GM12878 (cell line): ENCODE results near the gene GAS2L2. TPM values are rescaled to one million over a fixed set of nuclear protein-coding genes. Genes with fewer than 3 reads are reported as not detected.

Source experiments
- ATAC-seq: fragments of 200-7000 bp; cut with Tn5 transposase; 3 replicates; pipeline ENCODE4 v1.9.1; 2020; ENCODE audit warnings: mild to moderate bottlenecking, moderate library complexity
- BruUV-seq: library from RNA; stranded (reverse); fragments of 400-500 nt; replicated peaks from 2 replicates; lab custom pipeline; 2021; lab: Mats Ljungman, UMichigan
- CTCF ChIA-PET: fragments of 300-600 bp; sonication (Branson Sonifier 250); formaldehyde crosslinking; extraction: SDS; loops from one replicate; lab custom pipeline; 2021; ENCODE audit warnings: inconsistent platforms; lab: Yijun Ruan, JAX
- POLR2A ChIA-PET: fragments of 350-600 bp; formaldehyde crosslinking; extraction: SDS; loops from one replicate; lab custom pipeline; 2021; ENCODE audit warnings: inconsistent platforms; lab: Charles Lee
- RAD21 ChIA-PET: fragments of 300-600 bp; sonication (Branson Sonifier 250); formaldehyde crosslinking; loops from one replicate; lab custom pipeline; 2023; ENCODE audit warnings: antibody characterized with exemption; ENCODE audit not compliant: unreplicated experiment; lab: Charles Lee
- SMC1A ChIA-PET: fragments of 300-600 bp; sonication (Branson Sonifier 250); formaldehyde crosslinking; loops from one replicate; lab custom pipeline; 2023; ENCODE audit not compliant: unreplicated experiment, uncharacterized antibody; lab: Charles Lee
- DNase-seq: peaks from one replicate; pipeline ENCODE4 v3.0.0-alpha.2; 2011; ENCODE audit warnings: low read depth, low spot score
- FAIRE-seq: peaks from 3 replicates; lab custom pipeline; 2011; peaks lifted over from hg19 to GRCh38; lab: Jason Lieb, UNC
- H2AFZ ChIP-seq: 2 replicates; pipeline ENCODE4 v1.6.0; 2011; ENCODE audit warnings: low read depth, low read length, control low read depth; ENCODE audit not compliant: control insufficient read depth
- H3K27ac ChIP-seq: 2 replicates; pipeline ENCODE4 v1.5.1; 2011; ENCODE audit warnings: control low read depth; ENCODE audit not compliant: control insufficient read depth, insufficient read depth
- H3K27me3 ChIP-seq, 2 experiments: replicated peaks in 1 of 2; 2 replicates each; pipeline versions ENCODE4 v1.6.0 to v1.6.1; 2011; ENCODE audit warnings: low read length in 1 of 2; ENCODE audit not compliant: control insufficient read depth in 2 of 2, insufficient read depth in 2 of 2
- H3K36me3 ChIP-seq, 2 experiments: 2 replicates each; pipeline ENCODE4 v1.5.1; 2011; ENCODE audit warnings: low read length in 1 of 2; ENCODE audit not compliant: control insufficient read depth in 2 of 2, insufficient read depth in 2 of 2
- H3K4me1 ChIP-seq: 2 replicates; pipeline ENCODE4 v1.6.1; 2011; ENCODE audit warnings: mild to moderate bottlenecking, low read length, moderate library complexity, mixed read lengths; ENCODE audit not compliant: control insufficient read depth, insufficient read depth
- H3K4me2 ChIP-seq: 2 replicates; pipeline ENCODE4 v1.6.0; 2011; ENCODE audit warnings: control low read depth; ENCODE audit not compliant: control insufficient read depth, insufficient read depth
- H3K4me3 ChIP-seq: fragments of 200-600 bp; sonication (generic); 2 replicates; pipeline ENCODE4 v1.5.1; 2016
- H3K79me2 ChIP-seq: 2 replicates; pipeline ENCODE4 v1.6.0; 2011; ENCODE audit warnings: low read length; ENCODE audit not compliant: control insufficient read depth, insufficient read depth
- H3K9ac ChIP-seq: 2 replicates; pipeline ENCODE4 v1.8.0; 2011; ENCODE audit warnings: low read length, control low read depth, mixed read lengths; ENCODE audit not compliant: control insufficient read depth, insufficient read depth
- H3K9me3 ChIP-seq: replicated peaks from 3 replicates; pipeline ENCODE4 v1.5.1; 2011; ENCODE audit warnings: mild to moderate bottlenecking, low read length; ENCODE audit not compliant: control insufficient read depth, insufficient read depth
- H4K20me1 ChIP-seq: 2 replicates; pipeline ENCODE4 v1.6.0; 2011; ENCODE audit not compliant: control insufficient read depth, insufficient read depth
- ATF7 ChIP-seq: fragments of 450-650 bp; IDR thresholded peaks from 2 replicates; pipeline ENCODE4 v1.6.1; 2016; ENCODE audit warnings: low read depth, mild to moderate bottlenecking
- BMI1 ChIP-seq: fragments of 450-650 bp; IDR thresholded peaks from 2 replicates; pipeline ENCODE4 v1.6.1; 2016; ENCODE audit warnings: mild to moderate bottlenecking, moderate library complexity, borderline replicate concordance
- KLF5 ChIP-seq: fragments of 450-650 bp; IDR thresholded peaks from 2 replicates; pipeline ENCODE4 v1.6.1; 2014; ENCODE audit warnings: mild to moderate bottlenecking; ENCODE audit not compliant: partially characterized antibody
- MXI1 ChIP-seq: fragments of 150-350 bp; IDR thresholded peaks from 2 replicates; pipeline ENCODE4 v1.6.1; 2011; ENCODE audit warnings: low read depth, mild to moderate bottlenecking, inconsistent platforms, low read length, improper control_type of control experiment
- MYC ChIP-seq: IDR thresholded peaks from 2 replicates; pipeline ENCODE4 v1.6.1; 2011; ENCODE audit warnings: mild to moderate bottlenecking, low read length, moderate library complexity, inconsistent platforms; ENCODE audit not compliant: insufficient read depth, insufficient replicate concordance, insufficient read length, severe bottlenecking
- PAX8 ChIP-seq: fragments of 450-650 bp; IDR thresholded peaks from 2 replicates; pipeline ENCODE4 v1.6.1; 2017; ENCODE audit warnings: mild to moderate bottlenecking, moderate library complexity
- POLR2AphosphoS5 ChIP-seq: IDR thresholded peaks from 2 replicates; pipeline ENCODE4 v1.6.1; 2011; ENCODE audit warnings: mild to moderate bottlenecking, low read length, inconsistent platforms
- RAD51 ChIP-seq: fragments of 450-650 bp; IDR thresholded peaks from 2 replicates; pipeline ENCODE4 v1.6.1; 2016; ENCODE audit warnings: moderate library complexity, mild to moderate bottlenecking, inconsistent platforms
- RBBP5 ChIP-seq: fragments of 200-600 bp; sonication (generic); conservative IDR thresholded peaks from 2 replicates; pipeline ENCODE4 v1.6.1; 2016
- RUNX3 ChIP-seq: IDR thresholded peaks from 2 replicates; pipeline ENCODE4 v1.6.1; 2012; ENCODE audit warnings: low read length, inconsistent platforms
- SMARCA5 ChIP-seq: fragments of 450-650 bp; IDR thresholded peaks from 2 replicates; pipeline ENCODE4 v1.6.1; 2017; ENCODE audit warnings: mild to moderate bottlenecking
- SP1 ChIP-seq: IDR thresholded peaks from one replicate; pipeline ENCODE4 v1.6.1; 2011; ENCODE audit warnings: low read depth, low read length
- WRNIP1 ChIP-seq: IDR thresholded peaks from 2 replicates; pipeline ENCODE4 v1.6.1; 2011; ENCODE audit warnings: low read depth, low read length, improper control_type of control experiment, borderline replicate concordance
- WGBS: methylation state at CpG from one replicate; pipeline ENCODE4 v1.1.6; 2016; ENCODE audit warnings: low lambda C conversion rate; ENCODE audit not compliant: insufficient replicate concordance, insufficient coverage; ENCODE audit errors: missing lambda C conversion rate; 5-methylcytosine and 5-hydroxymethylcytosine counted together
- in situ Hi-C: fragments of 300-500 bp; cut with MboI; formaldehyde crosslinking; loops from 9 replicates; pipeline ENCODE4 v1.14.3; 2018; ENCODE audit warnings: mixed read lengths
- intact Hi-C: fragments of 100-400 bp; cut with micrococcal nuclease; formaldehyde crosslinking; loops from one replicate; pipeline ENCODE4 v1.14.2; 2022; ENCODE audit not compliant: unreplicated experiment
- polyA plus RNA-seq, 11 experiments: library from polyadenylated mRNA; depleted of rRNA in 4 of 11; unstranded in 6 of 11; stranded (reverse) in 5 of 11; fragments of >200 nt; fragmentation: Nextera tagmentation in 4 of 11; fragmentation: Illumina TruSeq in 1 of 11; extraction: Ambion mirVana in 4 of 11; extraction: Trizol in 1 of 11; gene quantifications; 1 replicate in 1 of 11; 2 replicates in 10 of 11; pipeline versions ENCODE4 v1.2.1 to v1.2.3, GENCODE V29; 2011 to 2016; ENCODE audit warnings: inconsistent platforms in 2 of 11, missing spikeins in 2 of 11, low read depth in 1 of 11
- total RNA-seq, 4 experiments: library from RNA; depleted of rRNA in 3 of 4; stranded (reverse); fragments of >200 nt in 3 of 4; fragmentation: Illumina TruSeq in 1 of 4; extraction: Trizol in 1 of 4; gene quantifications; 2 replicates each; pipeline versions ENCODE4 v1.2.1 to v1.2.3, GENCODE V29; 2013 to 2021
- TF ChIP-seq, protein P1 (sequence below): fragments of 450-650 bp; IDR thresholded peaks from 2 replicates; pipeline ENCODE4 v1.6.1; 2017; ENCODE audit warnings: borderline replicate concordance
- TF ChIP-seq, protein P2 (sequence below): fragments of 450-650 bp; IDR thresholded peaks from 2 replicates; pipeline ENCODE4 v1.6.1; 2016; ENCODE audit warnings: mild to moderate bottlenecking
- TF ChIP-seq, protein P3 (sequence below): IDR thresholded peaks from 2 replicates; pipeline ENCODE4 v1.6.1; 2012; ENCODE audit warnings: low read length, inconsistent platforms
- TF ChIP-seq, protein P4 (sequence below): fragments of 450-650 bp; IDR thresholded peaks from 2 replicates; pipeline ENCODE4 v1.6.1; 2017; ENCODE audit warnings: mild to moderate bottlenecking, low read depth, inconsistent platforms; ENCODE audit not compliant: poor library complexity, severe bottlenecking

GAS2L2 gene
- total and polyA plus RNA-seq, 10 of the 15 experiments (the other 5 are each of a cell fraction or from before 2014, with no cell fraction given) = 0.01 TPM; not detected in 9

DNA sequence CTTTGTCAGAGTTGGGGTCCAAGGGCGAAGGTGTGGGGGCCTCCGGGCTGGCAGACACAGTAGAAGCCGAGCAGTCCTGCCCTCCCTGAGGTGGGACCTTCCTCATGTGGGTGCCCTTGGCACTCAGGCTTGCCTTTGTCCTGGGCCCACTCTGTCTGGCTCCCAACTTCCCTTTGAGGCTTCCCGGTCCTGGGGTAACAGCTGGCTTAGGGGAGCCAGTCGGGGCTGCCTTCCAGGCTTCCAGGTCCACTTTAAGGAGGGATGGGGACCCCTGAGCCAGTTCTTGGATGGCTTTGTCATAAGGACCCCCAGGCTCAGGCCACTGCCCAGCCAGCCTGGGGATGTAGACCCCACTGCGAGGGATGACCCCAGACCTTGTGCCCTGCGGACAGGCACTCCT lies 7.8 kb downstream of the GAS2L2 start:
- Histone ChIP-seq H3K4me3 (no peak overlapping the region), H2AFZ (no peak overlapping the region), H3K36me3 (no peaks in the 10 kb centered on the region), H4K20me1 (no peaks in the 10 kb centered on the region), H3K4me1 (no peaks in the 10 kb centered on the region), H3K79me2 (no peaks in the 10 kb centered on the region), H3K9ac (no peak overlapping the region), H3K4me2 (no peak overlapping the region), H3K27ac (no peak overlapping the region), H3K9me3 (no peaks in the 10 kb centered on the region), H3K27me3 (peaks cover 2 to 4% of the 10 kb centered on the region in 2 experiments; a peak in 1 of 4 replicates)
- ChIA-PET POLR2A (interaction anchor here (0.6 kb wide), 1 partner anchor 187 kb away, joined by 3 read pairs; no protein-coding TSS in a partner anchor), RAD21 (interaction anchor here (1.2 kb wide), 1 partner anchor 132 kb away, joined by 3 read pairs; no protein-coding TSS in a partner anchor), CTCF (interaction anchor here (1.0 to 6.0 kb wide), 4 partner anchors 13 to 132 kb away, joined by 3 to 116 read pairs (median 4); no protein-coding TSS in a partner anchor), SMC1A (interaction anchor here (0.6 kb wide), 1 partner anchor 106 kb away, joined by 3 read pairs; no protein-coding TSS in a partner anchor)
- intact Hi-C loops (loop anchor here (5.0 to 10.0 kb wide), 2 partner anchors 188 to 1320 kb away; no protein-coding TSS in a partner anchor), in situ Hi-C loops (loop anchor here (5.0 to 10.0 kb wide), 3 partner anchors 138 to 580 kb away; no protein-coding TSS in a partner anchor)
- DNase-seq (no peak), ATAC-seq (no peak), FAIRE-seq (no peak)
- BruUV-seq = no TSS peak
- 34% methylated on average over 7 of the region's 7 CpGs for WGBS
- TF ChIP-seq POLR2AphosphoS5 (no peak), BMI1 (no peak), ATF7 (no peak), RUNX3 (no peak), KLF5 (no peak), RAD51 (no peak), MYC (no peak), PAX8 (no peak), SP1 (no peak), RBBP5 (no peak), WRNIP1 (no peak), SMARCA5 (no peak), MXI1 (no peak)
- TF ChIP-seq, protein P1, sequence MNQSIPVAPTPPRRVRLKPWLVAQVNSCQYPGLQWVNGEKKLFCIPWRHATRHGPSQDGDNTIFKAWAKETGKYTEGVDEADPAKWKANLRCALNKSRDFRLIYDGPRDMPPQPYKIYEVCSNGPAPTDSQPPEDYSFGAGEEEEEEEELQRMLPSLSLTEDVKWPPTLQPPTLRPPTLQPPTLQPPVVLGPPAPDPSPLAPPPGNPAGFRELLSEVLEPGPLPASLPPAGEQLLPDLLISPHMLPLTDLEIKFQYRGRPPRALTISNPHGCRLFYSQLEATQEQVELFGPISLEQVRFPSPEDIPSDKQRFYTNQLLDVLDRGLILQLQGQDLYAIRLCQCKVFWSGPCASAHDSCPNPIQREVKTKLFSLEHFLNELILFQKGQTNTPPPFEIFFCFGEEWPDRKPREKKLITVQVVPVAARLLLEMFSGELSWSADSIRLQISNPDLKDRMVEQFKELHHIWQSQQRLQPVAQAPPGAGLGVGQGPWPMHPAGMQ = no peak
- TF ChIP-seq, protein P2, sequence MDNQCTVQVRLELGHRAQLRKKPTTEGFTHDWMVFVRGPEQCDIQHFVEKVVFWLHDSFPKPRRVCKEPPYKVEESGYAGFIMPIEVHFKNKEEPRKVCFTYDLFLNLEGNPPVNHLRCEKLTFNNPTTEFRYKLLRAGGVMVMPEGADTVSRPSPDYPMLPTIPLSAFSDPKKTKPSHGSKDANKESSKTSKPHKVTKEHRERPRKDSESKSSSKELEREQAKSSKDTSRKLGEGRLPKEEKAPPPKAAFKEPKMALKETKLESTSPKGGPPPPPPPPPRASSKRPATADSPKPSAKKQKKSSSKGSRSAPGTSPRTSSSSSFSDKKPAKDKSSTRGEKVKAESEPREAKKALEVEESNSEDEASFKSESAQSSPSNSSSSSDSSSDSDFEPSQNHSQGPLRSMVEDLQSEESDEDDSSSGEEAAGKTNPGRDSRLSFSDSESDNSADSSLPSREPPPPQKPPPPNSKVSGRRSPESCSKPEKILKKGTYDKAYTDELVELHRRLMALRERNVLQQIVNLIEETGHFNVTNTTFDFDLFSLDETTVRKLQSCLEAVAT = no peak
- TF ChIP-seq, protein P3, sequence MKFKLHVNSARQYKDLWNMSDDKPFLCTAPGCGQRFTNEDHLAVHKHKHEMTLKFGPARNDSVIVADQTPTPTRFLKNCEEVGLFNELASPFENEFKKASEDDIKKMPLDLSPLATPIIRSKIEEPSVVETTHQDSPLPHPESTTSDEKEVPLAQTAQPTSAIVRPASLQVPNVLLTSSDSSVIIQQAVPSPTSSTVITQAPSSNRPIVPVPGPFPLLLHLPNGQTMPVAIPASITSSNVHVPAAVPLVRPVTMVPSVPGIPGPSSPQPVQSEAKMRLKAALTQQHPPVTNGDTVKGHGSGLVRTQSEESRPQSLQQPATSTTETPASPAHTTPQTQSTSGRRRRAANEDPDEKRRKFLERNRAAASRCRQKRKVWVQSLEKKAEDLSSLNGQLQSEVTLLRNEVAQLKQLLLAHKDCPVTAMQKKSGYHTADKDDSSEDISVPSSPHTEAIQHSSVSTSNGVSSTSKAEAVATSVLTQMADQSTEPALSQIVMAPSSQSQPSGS = no peak
- TF ChIP-seq, protein P4, sequence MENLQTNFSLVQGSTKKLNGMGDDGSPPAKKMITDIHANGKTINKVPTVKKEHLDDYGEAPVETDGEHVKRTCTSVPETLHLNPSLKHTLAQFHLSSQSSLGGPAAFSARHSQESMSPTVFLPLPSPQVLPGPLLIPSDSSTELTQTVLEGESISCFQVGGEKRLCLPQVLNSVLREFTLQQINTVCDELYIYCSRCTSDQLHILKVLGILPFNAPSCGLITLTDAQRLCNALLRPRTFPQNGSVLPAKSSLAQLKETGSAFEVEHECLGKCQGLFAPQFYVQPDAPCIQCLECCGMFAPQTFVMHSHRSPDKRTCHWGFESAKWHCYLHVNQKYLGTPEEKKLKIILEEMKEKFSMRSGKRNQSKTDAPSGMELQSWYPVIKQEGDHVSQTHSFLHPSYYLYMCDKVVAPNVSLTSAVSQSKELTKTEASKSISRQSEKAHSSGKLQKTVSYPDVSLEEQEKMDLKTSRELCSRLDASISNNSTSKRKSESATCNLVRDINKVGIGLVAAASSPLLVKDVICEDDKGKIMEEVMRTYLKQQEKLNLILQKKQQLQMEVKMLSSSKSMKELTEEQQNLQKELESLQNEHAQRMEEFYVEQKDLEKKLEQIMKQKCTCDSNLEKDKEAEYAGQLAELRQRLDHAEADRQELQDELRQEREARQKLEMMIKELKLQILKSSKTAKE = no peak
